ENCODE measurements around the gene ZDHHC20. TPM values are rescaled to one million over a fixed set of nuclear protein-coding genes. Genes with fewer than 3 reads are reported as not detected.
"Not testable (repeated sequence)": the region's sequence is repeated elsewhere in the genome, so short reads cannot be mapped to it uniquely, and the experiment has no call there.

The ZDHHC20 gene
- total RNA-seq, 2 experiments from 2014 or later, result 78.9 to 99.9 TPM

DNA sequence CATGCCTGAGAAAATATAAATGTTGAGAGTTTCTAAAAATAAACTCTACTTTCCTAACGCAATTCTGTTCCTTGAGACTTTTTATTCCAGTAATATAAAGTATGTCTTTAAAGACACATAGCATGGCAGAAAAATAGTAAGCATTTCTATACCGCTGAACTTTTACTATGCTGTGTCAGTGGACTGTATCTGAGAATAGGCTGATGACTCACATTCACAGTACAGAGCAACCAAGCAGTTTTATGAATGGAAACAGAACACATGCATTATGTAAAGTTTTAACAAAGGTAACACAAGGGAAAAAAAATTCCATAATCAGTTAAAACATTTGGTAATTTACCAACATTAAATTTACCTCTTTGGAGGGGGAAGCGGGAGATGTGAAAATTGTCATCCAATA is 38.4 kb downstream of the ZDHHC20 start:
- Mint-ChIP-seq H3K4me3 (no peak overlapping the region), H3K9me3 (no peaks in the 10 kb centered on the region), H3K27ac (no peak overlapping the region), H3K4me1 (peaks cover 2% of the 10 kb centered on the region), H3K36me3 (peaks cover 21% of the 10 kb centered on the region), H3K27me3 (no peaks in the 10 kb centered on the region)
- ATAC-seq (ENCODE audit: low read depth) (no peak), DNase-seq (no peak)
- POLR2A ChIA-PET, result no interaction called here

DNA sequence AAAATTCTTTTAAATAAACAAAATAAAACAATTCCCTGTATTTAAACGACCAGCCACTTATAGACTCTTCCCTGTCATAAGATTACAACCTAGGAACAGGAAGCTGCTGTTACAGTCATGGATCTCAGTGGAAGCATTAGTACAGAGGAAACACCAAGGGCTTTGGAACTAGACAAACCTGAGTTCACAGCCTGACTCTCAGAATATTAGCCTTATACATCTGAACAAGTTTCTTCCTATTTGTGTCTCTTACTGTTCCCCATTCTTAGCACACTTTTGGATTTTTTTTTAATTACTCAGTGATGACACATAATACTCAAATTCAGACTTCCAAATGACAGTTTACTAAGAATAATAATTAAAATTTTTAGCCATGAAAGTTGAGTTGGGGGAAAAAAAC is 46.1 kb downstream of the ZDHHC20 start:
- H3K4me3 Mint-ChIP-seq, result no peak overlapping the region
- ATAC-seq (ENCODE audit: low read depth) (no peak), DNase-seq (no peak)
- H3K9me3 Mint-ChIP-seq, result peaks cover 15% of the 10 kb centered on the region
- H3K36me3 Mint-ChIP-seq, result peaks cover 66% of the 10 kb centered on the region
- H3K27ac Mint-ChIP-seq, result no peak overlapping the region
- POLR2A ChIA-PET, result no interaction called here
- H3K4me1 Mint-ChIP-seq, result peaks cover 2% of the 10 kb centered on the region
- H3K27me3 Mint-ChIP-seq, result no peaks in the 10 kb centered on the region

GRCh38 chr13:21410453-21410852 is 48.6 kb downstream of the ZDHHC20 start:
- H3K4me3 Mint-ChIP-seq; DNase-seq; ATAC-seq (ENCODE audit: low read depth); H3K27me3 Mint-ChIP-seq; POLR2A ChIA-PET; H3K4me1 Mint-ChIP-seq; H3K27ac Mint-ChIP-seq: not testable (repeated sequence)
- peaks cover 79% of the 10 kb centered on the region for H3K36me3 Mint-ChIP-seq
- peaks cover 26% of the 10 kb centered on the region for H3K9me3 Mint-ChIP-seq

DNA sequence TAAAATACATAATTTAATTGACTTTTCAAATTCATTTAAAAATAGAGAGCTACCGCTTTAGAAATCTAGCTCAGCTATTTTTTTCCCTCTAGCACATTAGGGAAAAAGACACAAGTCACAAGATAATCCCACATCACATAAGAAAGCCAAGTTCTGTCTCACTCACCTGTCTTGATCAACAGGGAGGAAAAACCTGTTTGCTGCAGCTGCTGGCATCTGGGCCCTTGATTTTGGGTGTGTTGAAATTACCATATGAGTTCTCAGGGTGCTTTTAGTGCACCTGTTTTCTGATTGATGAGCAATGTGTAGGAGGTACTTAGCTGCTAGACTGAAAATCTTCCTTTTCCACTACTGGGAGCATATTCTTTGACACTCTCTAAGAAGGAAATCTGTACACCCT is 53.8 kb downstream of the ZDHHC20 start:
- Mint-ChIP-seq H3K4me3 (no peak overlapping the region), H3K27ac (no peak overlapping the region), H3K36me3 (peaks cover 72% of the 10 kb centered on the region), H3K27me3 (no peaks in the 10 kb centered on the region), H3K9me3 (peaks cover 25% of the 10 kb centered on the region), H3K4me1 (peaks cover 9% of the 10 kb centered on the region)
- ATAC-seq (ENCODE audit: low read depth), result no peak
- POLR2A ChIA-PET, result interaction anchor here (0.5 kb wide), 1 partner anchor 93 kb away, joined by 3 read pairs; no protein-coding TSS in a partner anchor
- DNase-seq, result no peak

GRCh38 chr13:21402586-21403307 is 56.4 kb downstream of the ZDHHC20 start:
- Mint-ChIP-seq H3K4me1 (peaks cover 20% of the 10 kb centered on the region), H3K9me3 (peaks cover 14% of the 10 kb centered on the region), H3K27me3 (no peaks in the 10 kb centered on the region), H3K4me3 (no peak overlapping the region), H3K36me3 (peaks cover 56% of the 10 kb centered on the region), H3K27ac (no peak overlapping the region)
- no peak for ATAC-seq (ENCODE audit: low read depth)
- DNase-seq, result no peak
- POLR2A ChIA-PET, result interaction anchor here (1.7 kb wide), 1 partner anchor 56 kb away, joined by 3 read pairs; no protein-coding TSS in a partner anchor

- no peaks in the 10 kb centered on the region for H3K9me3 Mint-ChIP-seq
- H3K4me3 Mint-ChIP-seq, result peak overlapping the region; percentile 77
- POLR2A ChIA-PET, result no interaction called here
- H3K27ac Mint-ChIP-seq, result peak overlapping the region; percentile 92
- H3K36me3 Mint-ChIP-seq, result peaks cover 45% of the 10 kb centered on the region
- DNase-seq, result no peak
- ATAC-seq (ENCODE audit: low read depth), result peak; percentile 81
- peaks cover 36% of the 10 kb centered on the region for H3K4me1 Mint-ChIP-seq
- H3K27me3 Mint-ChIP-seq, result no peaks in the 10 kb centered on the region
Measured at GRCh38 chr13:21399741-21400140, 59.4 kb downstream of the ZDHHC20 start.

GRCh38 chr13:21395953-21396352 is 63.1 kb downstream of the ZDHHC20 start:
- Mint-ChIP-seq H3K4me1 (peaks cover 33% of the 10 kb centered on the region), H3K4me3 (peak overlapping the region; percentile 68), H3K27ac (peak overlapping the region; percentile 68), H3K36me3 (peaks cover 34% of the 10 kb centered on the region), H3K27me3 (no peaks in the 10 kb centered on the region), H3K9me3 (no peaks in the 10 kb centered on the region)
- peak; percentile 60 for ATAC-seq (ENCODE audit: low read depth)
- peak; percentile 36 for DNase-seq
- POLR2A ChIA-PET, result no interaction called here

- DNase-seq (no peak), ATAC-seq (ENCODE audit: low read depth) (peak; percentile 50)
- H3K4me1 Mint-ChIP-seq, result peaks cover 15% of the 10 kb centered on the region
- peaks cover 10% of the 10 kb centered on the region for H3K9me3 Mint-ChIP-seq
- peak overlapping the region; percentile 76 for H3K27ac Mint-ChIP-seq
- POLR2A ChIA-PET, result interaction anchor here (1.4 to 2.0 kb wide), 2 partner anchors 70 to 213 kb away, joined by 3 to 7 read pairs; partner anchors contain the start of genes MRPL57, SKA3 and ZDHHC20
- peak overlapping the region; percentile 6 for H3K4me3 Mint-ChIP-seq
- H3K27me3 Mint-ChIP-seq, result no peaks in the 10 kb centered on the region
- H3K36me3 Mint-ChIP-seq, result peaks cover 51% of the 10 kb centered on the region
Measured at GRCh38 chr13:21389124-21389523, 70.0 kb downstream of the ZDHHC20 start.

DNA sequence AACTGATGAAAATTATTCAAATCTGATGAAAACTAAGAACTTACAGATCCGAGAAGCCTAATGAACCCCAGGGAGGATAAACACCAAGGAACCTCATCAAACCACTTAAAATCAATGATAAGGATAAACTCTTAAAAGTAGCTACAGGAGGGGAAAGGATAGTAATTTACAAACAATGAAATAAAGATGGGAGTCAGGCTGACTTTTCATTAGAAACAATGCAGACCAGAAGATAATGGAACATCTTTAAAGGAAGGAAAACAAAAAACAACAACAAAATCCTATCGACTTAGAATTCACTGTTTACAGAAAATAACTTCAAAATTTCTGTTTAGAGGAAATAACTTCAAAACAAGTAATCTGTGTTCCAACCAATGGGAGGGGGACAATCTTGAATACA is 73.4 kb downstream of the ZDHHC20 start:
- ATAC-seq (ENCODE audit: low read depth) (no peak), DNase-seq (no peak)
- H3K27ac Mint-ChIP-seq, result no peak overlapping the region
- H3K4me3 Mint-ChIP-seq, result no peak overlapping the region
- H3K27me3 Mint-ChIP-seq, result no peaks in the 10 kb centered on the region
- H3K36me3 Mint-ChIP-seq, result peaks cover 50% of the 10 kb centered on the region
- POLR2A ChIA-PET, result no interaction called here
- H3K4me1 Mint-ChIP-seq, result peaks cover 13% of the 10 kb centered on the region
- peaks cover 10% of the 10 kb centered on the region for H3K9me3 Mint-ChIP-seq

- H3K27me3 Mint-ChIP-seq, result no peaks in the 10 kb centered on the region
- H3K36me3 Mint-ChIP-seq, result peaks cover 34% of the 10 kb centered on the region
- POLR2A ChIA-PET, result no interaction called here
- no peak overlapping the region for H3K4me3 Mint-ChIP-seq
- H3K4me1 Mint-ChIP-seq, result no peaks in the 10 kb centered on the region
- no peak overlapping the region for H3K27ac Mint-ChIP-seq
- no peak for ATAC-seq (ENCODE audit: low read depth)
- peaks cover 10% of the 10 kb centered on the region for H3K9me3 Mint-ChIP-seq
- no peak for DNase-seq
Measured at GRCh38 chr13:21383090-21383489, 76.0 kb downstream of the ZDHHC20 start.

- DNase-seq; H3K27me3 Mint-ChIP-seq; H3K27ac Mint-ChIP-seq; ATAC-seq (ENCODE audit: low read depth); H3K4me1 Mint-ChIP-seq; H3K9me3 Mint-ChIP-seq; POLR2A ChIA-PET; H3K4me3 Mint-ChIP-seq: not testable (repeated sequence)
- peaks cover 10% of the 10 kb centered on the region for H3K36me3 Mint-ChIP-seq
Measured at GRCh38 chr13:21376998-21377985, 81.8 kb downstream of the ZDHHC20 start.

- POLR2A ChIA-PET, result no interaction called here
- H3K27me3 Mint-ChIP-seq, result no peaks in the 10 kb centered on the region
- no peak overlapping the region for H3K27ac Mint-ChIP-seq
- ATAC-seq (ENCODE audit: low read depth) (no peak), DNase-seq (no peak)
- H3K4me1 Mint-ChIP-seq, result no peaks in the 10 kb centered on the region
- peaks cover 8% of the 10 kb centered on the region for H3K36me3 Mint-ChIP-seq
- no peak overlapping the region for H3K4me3 Mint-ChIP-seq
- H3K9me3 Mint-ChIP-seq, result no peaks in the 10 kb centered on the region
Measured at GRCh38 chr13:21372530-21372929, 86.6 kb downstream of the ZDHHC20 start.

DNA sequence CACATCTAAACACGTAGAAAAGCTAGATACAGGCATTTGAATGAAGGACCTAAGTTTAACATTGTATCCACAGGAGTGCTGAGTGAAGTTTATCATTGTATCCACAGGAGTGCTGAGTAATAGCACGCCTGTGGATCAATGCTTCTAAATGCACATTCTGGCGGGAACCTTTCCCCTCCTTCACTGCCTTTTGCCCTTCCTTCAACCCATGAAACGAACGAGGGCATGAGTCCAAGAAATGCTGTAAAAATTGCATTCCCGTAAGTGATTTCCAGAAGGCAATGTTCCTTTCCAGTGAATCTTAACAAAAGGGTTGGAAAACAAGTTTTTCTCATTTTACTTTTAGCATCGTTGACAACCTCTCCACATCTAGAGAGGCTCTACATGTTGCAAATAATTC is 88.1 kb downstream of the ZDHHC20 start:
- no peaks in the 10 kb centered on the region for H3K27me3 Mint-ChIP-seq
- no peak for ATAC-seq (ENCODE audit: low read depth)
- no peaks in the 10 kb centered on the region for H3K9me3 Mint-ChIP-seq
- H3K36me3 Mint-ChIP-seq, result peaks cover 7% of the 10 kb centered on the region
- no peak overlapping the region for H3K4me3 Mint-ChIP-seq
- no peak overlapping the region for H3K27ac Mint-ChIP-seq
- POLR2A ChIA-PET, result no interaction called here
- DNase-seq, result no peak
- H3K4me1 Mint-ChIP-seq, result peaks cover 5% of the 10 kb centered on the region
